Measurements from ENCODE around the gene PAK4. TPM values are rescaled to one million over a fixed set of nuclear protein-coding genes. Genes with fewer than 3 reads are reported as not detected.

PAK4 gene
- total RNA-seq, 1 experiment from 2014 or later = 90.1 TPM

GRCh38 chr19:39174142-39174541, 48.6 kb downstream of the PAK4 start:
- ChIA-PET CTCF (no interaction called here), RAD21 (ENCODE audit: low non-redundant PET in 1 of 2, low total read pairs in 2 of 2, uncharacterized antibody in 2 of 2, unreplicated experiment in 2 of 2) (no interaction called here)

More at GRCh38 chr19:39174142-39174541, 48.6 kb downstream of the PAK4 start:
- Histone ChIP-seq H3K36me3 (ENCODE audit: control insufficient read depth in 1 of 2, insufficient read depth in 2 of 2, low read length in 2 of 2) (peaks cover 5% of the 10 kb centered on the region in 2 experiments; a peak in 2 of 4 replicates), H3K4me2 (ENCODE audit: low read length) (no peak overlapping the region), H3K27me3 (ENCODE audit: insufficient read depth, low read length) (no peaks in the 10 kb centered on the region), H3K27ac (ENCODE audit: low read depth, low read length) (no peak overlapping the region), H3K9me2 (ENCODE audit: insufficient read depth) (no peaks in the 10 kb centered on the region), H3K79me2 (ENCODE audit: insufficient read depth, low read length) (no peaks in the 10 kb centered on the region), H3K9ac (ENCODE audit: low read length) (no peak overlapping the region), H4K20me1 (ENCODE audit: insufficient read depth) (no peaks in the 10 kb centered on the region), H3K4me1 (ENCODE audit: control insufficient read depth in 1 of 2, insufficient read depth in 2 of 2, low read length in 2 of 2) (no peaks in the 10 kb centered on the region), H2AFZ (ENCODE audit: low read depth, low read length, poor library complexity, severe bottlenecking) (no peak overlapping the region), H3K9me3 (ENCODE audit: control insufficient read depth in 1 of 2, insufficient read depth in 1 of 2, low read depth in 1 of 2, low read length in 2 of 2) (no peaks in the 10 kb centered on the region), H3K4me3 (replicated peaks in 1 of 2; ENCODE audit: low read depth in 1 of 2, low read length in 2 of 2) (no peak overlapping the region)
- no peak for ATAC-seq
- no TSS peak for BruUV-seq (replicated peaks)
- intact Hi-C loops (cut with micrococcal nuclease) = no loop called here
- no peak for TF ChIP-seq ELF1 (IDR thresholded peaks at IDR 0.05; ENCODE audit: borderline replicate concordance, low read depth)
- no peak for TF ChIP-seq SIN3A (IDR thresholded peaks at IDR 0.05; ENCODE audit: low read depth)
- TF ChIP-seq CBX3 (IDR thresholded peaks at IDR 0.05; ENCODE audit: low read depth) = no peak
- TF ChIP-seq TCF7L2 (IDR thresholded peaks at IDR 0.05; ENCODE audit: borderline replicate concordance, extremely low read depth, insufficient read depth, insufficient read length) = no peak
- TF ChIP-seq CEBPB (IDR thresholded peaks at IDR 0.05; ENCODE audit: low read depth) = no peak
- TF ChIP-seq YY1 (IDR thresholded peaks at IDR 0.05; ENCODE audit: extremely low read depth, insufficient replicate concordance, low read depth, low read length) = no peak
- no peak for TF ChIP-seq EZH2 (IDR thresholded peaks at IDR 0.05)
- TF ChIP-seq JUND (IDR thresholded peaks at IDR 0.05) = no peak
- TF ChIP-seq FOSL1 (IDR thresholded peaks at IDR 0.05; ENCODE audit: low read depth) = no peak
- no peak for TF ChIP-seq REST (IDR thresholded peaks at IDR 0.05; ENCODE audit: low read depth)
- no peak for TF ChIP-seq SRF (IDR thresholded peaks at IDR 0.05; ENCODE audit: low read depth)
- TF ChIP-seq MAX (IDR thresholded peaks at IDR 0.05) = no peak
- no peak for TF ChIP-seq ZFX (IDR thresholded peaks at IDR 0.05)
- TF ChIP-seq EGR1 (IDR thresholded peaks at IDR 0.05; ENCODE audit: low read depth) = no peak
- TF ChIP-seq CTCF (IDR thresholded peaks at IDR 0.05 in 2 of 3, conservative IDR thresholded peaks at IDR 0.05 in 1 of 3; ENCODE audit: borderline replicate concordance in 1 of 3, insufficient read depth in 1 of 3, low read depth in 2 of 3, low read length in 2 of 3) = no peak
- POLR2A ChIA-PET = no interaction called here
- no peak for DNase-seq (ENCODE audit: low read depth, low spot score)
